Prostate gland (tissue), 2 donors: Measurements from ENCODE around the gene TMC8.

Experiments
- POLR2A ChIP-seq: fragments of 450-650 bp; IDR thresholded peaks from one replicate; pipeline ENCODE4 v1.6.1; 2016; ENCODE audit warnings: antibody characterized with exemption, mild to moderate bottlenecking
- POLR2AphosphoS5 ChIP-seq: sonication (generic); formaldehyde crosslinking; IDR thresholded peaks from one replicate; pipeline ENCODE4 v1.6.1; 2017; ENCODE audit warnings: antibody characterized with exemption
- TF ChIP-seq, protein P1 (sequence below), 4 experiments: fragments of 200-600 bp in 2 of 4; fragments of 450-650 bp in 2 of 4; sonication (generic) in 2 of 4; IDR thresholded peaks; 1 replicate in 3 of 4; 2 replicates in 1 of 4; pipeline ENCODE4 v1.5.1; 2016 to 2019; ENCODE audit warnings: antibody characterized with exemption in 4 of 4, mild to moderate bottlenecking in 2 of 4, moderate library complexity in 2 of 4

GRCh38 chr17:78126895-78127238 is 3.7 kb upstream of the TMC8 start:
- TF ChIP-seq, protein P1, sequence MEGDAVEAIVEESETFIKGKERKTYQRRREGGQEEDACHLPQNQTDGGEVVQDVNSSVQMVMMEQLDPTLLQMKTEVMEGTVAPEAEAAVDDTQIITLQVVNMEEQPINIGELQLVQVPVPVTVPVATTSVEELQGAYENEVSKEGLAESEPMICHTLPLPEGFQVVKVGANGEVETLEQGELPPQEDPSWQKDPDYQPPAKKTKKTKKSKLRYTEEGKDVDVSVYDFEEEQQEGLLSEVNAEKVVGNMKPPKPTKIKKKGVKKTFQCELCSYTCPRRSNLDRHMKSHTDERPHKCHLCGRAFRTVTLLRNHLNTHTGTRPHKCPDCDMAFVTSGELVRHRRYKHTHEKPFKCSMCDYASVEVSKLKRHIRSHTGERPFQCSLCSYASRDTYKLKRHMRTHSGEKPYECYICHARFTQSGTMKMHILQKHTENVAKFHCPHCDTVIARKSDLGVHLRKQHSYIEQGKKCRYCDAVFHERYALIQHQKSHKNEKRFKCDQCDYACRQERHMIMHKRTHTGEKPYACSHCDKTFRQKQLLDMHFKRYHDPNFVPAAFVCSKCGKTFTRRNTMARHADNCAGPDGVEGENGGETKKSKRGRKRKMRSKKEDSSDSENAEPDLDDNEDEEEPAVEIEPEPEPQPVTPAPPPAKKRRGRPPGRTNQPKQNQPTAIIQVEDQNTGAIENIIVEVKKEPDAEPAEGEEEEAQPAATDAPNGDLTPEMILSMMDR (IDR thresholded peaks at IDR 0.05), result no peak
- TF ChIP-seq POLR2A (no peak), POLR2AphosphoS5 (no peak)
